ENCODE measurements around the gene DHRS4. TPM values are rescaled to one million over a fixed set of nuclear protein-coding genes. Genes with fewer than 3 reads are reported as not detected.

The DHRS4 gene
- total and polyA plus RNA-seq, 9 of the 15 experiments (the other 6 are each of a cell fraction or from before 2014, with no cell fraction given) = 0.51 to 35.9 (median 10.1) TPM

DNA sequence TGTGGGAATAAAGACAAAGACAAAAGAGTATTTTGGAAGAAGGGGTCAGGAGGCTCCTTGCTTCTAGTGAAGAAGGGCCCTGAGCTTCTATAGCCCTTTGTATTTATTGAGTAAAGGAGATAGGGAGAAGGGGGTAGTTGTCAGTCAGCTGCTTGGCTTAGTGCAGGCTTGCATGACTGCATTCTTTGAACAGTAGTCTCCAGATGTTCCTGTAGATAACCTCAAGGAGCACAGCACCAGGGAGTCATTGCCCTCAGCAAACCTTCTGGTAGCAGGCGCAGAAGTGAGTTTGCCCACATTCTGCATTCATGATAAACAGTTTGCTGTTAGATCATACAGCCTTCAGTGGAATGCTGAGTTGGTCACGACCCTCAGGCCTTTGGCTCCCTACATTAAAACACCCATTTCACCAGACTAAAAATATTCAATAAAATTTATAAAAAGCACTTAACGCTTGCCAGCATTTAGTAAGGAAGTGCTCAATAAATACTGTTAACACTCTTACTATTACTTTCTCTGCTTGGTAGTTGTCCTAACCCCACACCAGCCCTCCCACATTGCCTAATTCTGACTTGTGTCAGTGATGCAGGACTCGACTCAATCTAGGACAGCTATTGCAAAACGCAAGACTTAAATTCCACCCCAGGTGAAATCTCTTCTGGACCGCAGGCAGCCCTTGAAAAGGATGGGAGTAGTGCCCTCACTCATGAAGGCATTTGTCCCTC, 3.0 kb upstream of the DHRS4 start (continued):
- TF ChIP-seq, protein P1, sequence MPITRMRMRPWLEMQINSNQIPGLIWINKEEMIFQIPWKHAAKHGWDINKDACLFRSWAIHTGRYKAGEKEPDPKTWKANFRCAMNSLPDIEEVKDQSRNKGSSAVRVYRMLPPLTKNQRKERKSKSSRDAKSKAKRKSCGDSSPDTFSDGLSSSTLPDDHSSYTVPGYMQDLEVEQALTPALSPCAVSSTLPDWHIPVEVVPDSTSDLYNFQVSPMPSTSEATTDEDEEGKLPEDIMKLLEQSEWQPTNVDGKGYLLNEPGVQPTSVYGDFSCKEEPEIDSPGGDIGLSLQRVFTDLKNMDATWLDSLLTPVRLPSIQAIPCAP (CRISPR knock-in tag; IDR thresholded peaks at IDR 0.05; ENCODE audit: borderline replicate concordance) = no peak
- TF ChIP-seq SREBF1 (IDR thresholded peaks at IDR 0.05; ENCODE audit: borderline replicate concordance, low read depth, low read length) (no peak), PHF21A (IDR thresholded peaks at IDR 0.05; ENCODE audit: borderline replicate concordance, low read depth) (no peak), TCF3 (CRISPR knock-in tag; IDR thresholded peaks at IDR 0.05) (peak; percentile 26; the same call in 1 of the 2 replicates), NFRKB (IDR thresholded peaks at IDR 0.05; ENCODE audit: low read depth) (no peak), TRIM28 (IDR thresholded peaks at IDR 0.05) (peak; percentile 36; the same call in 1 of the 2 replicates), TRIM24 (IDR thresholded peaks at IDR 0.05) (peak in 1 of 2 experiments; percentile 39; a peak in 1 of 4 replicates), CBFA2T3 (IDR thresholded peaks at IDR 0.05) (peak; percentile 28; the same call in 1 of the 2 replicates), TCFL5 (CRISPR knock-in tag; conservative IDR thresholded peaks at IDR 0.05) (no peak), ARID2 (IDR thresholded peaks at IDR 0.05) (no peak)
- TF ChIP-seq, protein P2, sequence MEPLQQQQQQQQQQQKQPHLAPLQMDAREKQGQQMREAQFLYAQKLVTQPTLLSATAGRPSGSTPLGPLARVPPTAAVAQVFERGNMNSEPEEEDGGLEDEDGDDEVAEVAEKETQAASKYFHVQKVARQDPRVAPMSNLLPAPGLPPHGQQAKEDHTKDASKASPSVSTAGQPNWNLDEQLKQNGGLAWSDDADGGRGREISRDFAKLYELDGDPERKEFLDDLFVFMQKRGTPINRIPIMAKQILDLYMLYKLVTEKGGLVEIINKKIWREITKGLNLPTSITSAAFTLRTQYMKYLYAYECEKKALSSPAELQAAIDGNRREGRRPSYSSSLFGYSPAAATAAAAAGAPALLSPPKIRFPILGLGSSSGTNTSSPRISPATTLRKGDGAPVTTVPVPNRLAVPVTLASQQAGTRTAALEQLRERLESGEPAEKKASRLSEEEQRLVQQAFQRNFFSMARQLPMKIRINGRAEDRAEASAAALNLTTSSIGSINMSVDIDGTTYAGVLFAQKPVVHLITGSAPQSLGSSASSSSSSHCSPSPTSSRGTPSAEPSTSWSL (CRISPR knock-in tag; IDR thresholded peaks at IDR 0.05; ENCODE audit: borderline replicate concordance) = no peak
- TF ChIP-seq, protein P3, sequence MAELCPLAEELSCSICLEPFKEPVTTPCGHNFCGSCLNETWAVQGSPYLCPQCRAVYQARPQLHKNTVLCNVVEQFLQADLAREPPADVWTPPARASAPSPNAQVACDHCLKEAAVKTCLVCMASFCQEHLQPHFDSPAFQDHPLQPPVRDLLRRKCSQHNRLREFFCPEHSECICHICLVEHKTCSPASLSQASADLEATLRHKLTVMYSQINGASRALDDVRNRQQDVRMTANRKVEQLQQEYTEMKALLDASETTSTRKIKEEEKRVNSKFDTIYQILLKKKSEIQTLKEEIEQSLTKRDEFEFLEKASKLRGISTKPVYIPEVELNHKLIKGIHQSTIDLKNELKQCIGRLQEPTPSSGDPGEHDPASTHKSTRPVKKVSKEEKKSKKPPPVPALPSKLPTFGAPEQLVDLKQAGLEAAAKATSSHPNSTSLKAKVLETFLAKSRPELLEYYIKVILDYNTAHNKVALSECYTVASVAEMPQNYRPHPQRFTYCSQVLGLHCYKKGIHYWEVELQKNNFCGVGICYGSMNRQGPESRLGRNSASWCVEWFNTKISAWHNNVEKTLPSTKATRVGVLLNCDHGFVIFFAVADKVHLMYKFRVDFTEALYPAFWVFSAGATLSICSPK (IDR thresholded peaks at IDR 0.05; ENCODE audit: borderline replicate concordance) = no peak
- TF ChIP-seq, protein P4, sequence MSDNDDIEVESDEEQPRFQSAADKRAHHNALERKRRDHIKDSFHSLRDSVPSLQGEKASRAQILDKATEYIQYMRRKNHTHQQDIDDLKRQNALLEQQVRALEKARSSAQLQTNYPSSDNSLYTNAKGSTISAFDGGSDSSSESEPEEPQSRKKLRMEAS (CRISPR knock-in tag; IDR thresholded peaks at IDR 0.05) = no peak
- TF ChIP-seq, protein P5, sequence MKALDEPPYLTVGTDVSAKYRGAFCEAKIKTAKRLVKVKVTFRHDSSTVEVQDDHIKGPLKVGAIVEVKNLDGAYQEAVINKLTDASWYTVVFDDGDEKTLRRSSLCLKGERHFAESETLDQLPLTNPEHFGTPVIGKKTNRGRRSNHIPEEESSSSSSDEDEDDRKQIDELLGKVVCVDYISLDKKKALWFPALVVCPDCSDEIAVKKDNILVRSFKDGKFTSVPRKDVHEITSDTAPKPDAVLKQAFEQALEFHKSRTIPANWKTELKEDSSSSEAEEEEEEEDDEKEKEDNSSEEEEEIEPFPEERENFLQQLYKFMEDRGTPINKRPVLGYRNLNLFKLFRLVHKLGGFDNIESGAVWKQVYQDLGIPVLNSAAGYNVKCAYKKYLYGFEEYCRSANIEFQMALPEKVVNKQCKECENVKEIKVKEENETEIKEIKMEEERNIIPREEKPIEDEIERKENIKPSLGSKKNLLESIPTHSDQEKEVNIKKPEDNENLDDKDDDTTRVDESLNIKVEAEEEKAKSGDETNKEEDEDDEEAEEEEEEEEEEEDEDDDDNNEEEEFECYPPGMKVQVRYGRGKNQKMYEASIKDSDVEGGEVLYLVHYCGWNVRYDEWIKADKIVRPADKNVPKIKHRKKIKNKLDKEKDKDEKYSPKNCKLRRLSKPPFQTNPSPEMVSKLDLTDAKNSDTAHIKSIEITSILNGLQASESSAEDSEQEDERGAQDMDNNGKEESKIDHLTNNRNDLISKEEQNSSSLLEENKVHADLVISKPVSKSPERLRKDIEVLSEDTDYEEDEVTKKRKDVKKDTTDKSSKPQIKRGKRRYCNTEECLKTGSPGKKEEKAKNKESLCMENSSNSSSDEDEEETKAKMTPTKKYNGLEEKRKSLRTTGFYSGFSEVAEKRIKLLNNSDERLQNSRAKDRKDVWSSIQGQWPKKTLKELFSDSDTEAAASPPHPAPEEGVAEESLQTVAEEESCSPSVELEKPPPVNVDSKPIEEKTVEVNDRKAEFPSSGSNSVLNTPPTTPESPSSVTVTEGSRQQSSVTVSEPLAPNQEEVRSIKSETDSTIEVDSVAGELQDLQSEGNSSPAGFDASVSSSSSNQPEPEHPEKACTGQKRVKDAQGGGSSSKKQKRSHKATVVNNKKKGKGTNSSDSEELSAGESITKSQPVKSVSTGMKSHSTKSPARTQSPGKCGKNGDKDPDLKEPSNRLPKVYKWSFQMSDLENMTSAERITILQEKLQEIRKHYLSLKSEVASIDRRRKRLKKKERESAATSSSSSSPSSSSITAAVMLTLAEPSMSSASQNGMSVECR (CRISPR knock-in tag; IDR thresholded peaks at IDR 0.05) = no peak
